Osteoblast (primary cell): ENCODE results near the gene CRYL1. TPM values are rescaled to one million over a fixed set of nuclear protein-coding genes. Genes with fewer than 3 reads are reported as not detected.
A peak's percentile ranks its signal among the peaks of the same experiment; 100 is the strongest.

Source experiments
- DNase-seq: peaks from one replicate; pipeline ENCODE4 v3.0.0; 2011; ENCODE audit warnings: low spot score, mixed read lengths; ENCODE audit not compliant: insufficient read length; ENCODE audit errors: missing footprints
- H2AFZ ChIP-seq: 2 replicates; pipeline ENCODE4 v1.6.0; 2011; ENCODE audit warnings: mild to moderate bottlenecking, low read length
- H3K27ac ChIP-seq: 2 replicates; pipeline ENCODE4 v1.5.1; 2011; ENCODE audit warnings: mild to moderate bottlenecking, low read depth, low read length, moderate library complexity
- H3K27me3 ChIP-seq: 2 replicates; pipeline ENCODE4 v1.6.0; 2012; ENCODE audit warnings: mild to moderate bottlenecking, control low read depth, inconsistent platforms, low read length, moderate library complexity; ENCODE audit not compliant: insufficient read depth
- H3K36me3 ChIP-seq: 2 replicates; pipeline ENCODE4 v1.5.1; 2011; ENCODE audit warnings: mild to moderate bottlenecking, low read length, control low read depth, moderate library complexity; ENCODE audit not compliant: insufficient read depth
- H3K4me1 ChIP-seq: 2 replicates; pipeline ENCODE4 v1.5.1; 2011; ENCODE audit warnings: mild to moderate bottlenecking, low read length, control low read depth, moderate library complexity; ENCODE audit not compliant: insufficient read depth
- H3K4me2 ChIP-seq: 2 replicates; pipeline ENCODE4 v1.6.0; 2011; ENCODE audit warnings: mild to moderate bottlenecking, low read length; ENCODE audit not compliant: insufficient read depth
- H3K4me3 ChIP-seq: fragments of 200-600 bp; sonication (generic); 3 replicates; pipeline ENCODE4 v1.5.1; 2012; ENCODE audit warnings: mild to moderate bottlenecking, low read length, inconsistent platforms; ENCODE audit not compliant: insufficient read depth
- H3K79me2 ChIP-seq: 2 replicates; pipeline ENCODE4 v1.6.0; 2012; ENCODE audit warnings: mild to moderate bottlenecking, low read length, control low read depth, inconsistent platforms; ENCODE audit not compliant: insufficient read depth
- H3K9me3 ChIP-seq: 2 replicates; pipeline ENCODE4 v1.5.1; 2011; ENCODE audit warnings: low read depth, low read length, control low read depth
- H4K20me1 ChIP-seq: 2 replicates; pipeline ENCODE4 v1.6.0; 2012; ENCODE audit warnings: mild to moderate bottlenecking, low read length, control low read depth; ENCODE audit not compliant: insufficient read depth
- CTCF ChIP-seq: IDR thresholded peaks from 2 replicates; pipeline ENCODE4 v1.5.1; 2011; ENCODE audit warnings: mild to moderate bottlenecking, low read depth, low read length, moderate library complexity; ENCODE audit errors: extremely low read depth
- small RNA-seq: library from RNA; depleted of rRNA; stranded (forward); fragments of <200 nt; gene quantifications from one replicate; pipeline ENCODE3, GENCODE V24; 2012
- total RNA-seq: library from RNA; depleted of rRNA; stranded (reverse); fragments of >200 nt; gene quantifications from 2 replicates; pipeline ENCODE4 v1.2.3, GENCODE V29; 2012

CRYL1 gene
- total RNA-seq, 1 donor, result 12.7 TPM

- Histone ChIP-seq H3K27me3 (peaks cover 8% of the 10 kb centered on the region), H3K79me2 (no peaks in the 10 kb centered on the region), H3K4me3 (no peak overlapping the region), H3K4me2 (no peak overlapping the region), H2AFZ (no peak overlapping the region), H3K9me3 (no peaks in the 10 kb centered on the region), H3K27ac (no peak overlapping the region), H3K36me3 (no peaks in the 10 kb centered on the region), H3K4me1 (peaks cover 22% of the 10 kb centered on the region), H4K20me1 (no peaks in the 10 kb centered on the region)
- DNase-seq, result no peak
- no peak for TF ChIP-seq CTCF
Observed at GRCh38 chr13:20354722-20355121, 170.9 kb downstream of the CRYL1 start.

- no peak for DNase-seq
- H3K27me3 ChIP-seq, result peaks cover 8% of the 10 kb centered on the region
- peaks cover 17% of the 10 kb centered on the region for H3K4me1 ChIP-seq
- peak; percentile 22 for TF ChIP-seq CTCF
- no peaks in the 10 kb centered on the region for H3K79me2 ChIP-seq
- no peak overlapping the region for H2AFZ ChIP-seq
- H3K27ac ChIP-seq, result no peak overlapping the region
- H3K36me3 ChIP-seq, result no peaks in the 10 kb centered on the region
- no peak overlapping the region for H3K4me3 ChIP-seq
- H4K20me1 ChIP-seq, result no peaks in the 10 kb centered on the region
- no peaks in the 10 kb centered on the region for H3K9me3 ChIP-seq
- H3K4me2 ChIP-seq, result no peak overlapping the region
Observed at GRCh38 chr13:20353973-20354372, 171.7 kb downstream of the CRYL1 start.

Small RNA genes within 50 kb of the gene (small RNA-seq; reads per million reads assigned to genes)
- not detected for gene MIR4499

Other genes starting within 250 kb of the CRYL1 start
- gene IFT88, start 41.3 kb upstream of the CRYL1 start, total RNA-seq, result 20.3 and 20.9 TPM in 2 replicates
- 2.1 and 2.2 TPM in 2 replicates for gene IL17D, start 177.8 kb upstream of the CRYL1 start, total RNA-seq
- gene EEF1AKMT1, start 248.1 kb upstream of the CRYL1 start, total RNA-seq, result 7.6 and 8.3 TPM in 2 replicates